Sigmoid colon (tissue), 7 donors: ENCODE measurements around the gene SMYD3. TPM values are rescaled to one million over a fixed set of nuclear protein-coding genes. Genes with fewer than 3 reads are reported as not detected.

ENCODE experiments used
- DNase-seq: peaks from one replicate; pipeline ENCODE4 v3.0.0-alpha.2; 2019
- H3K27ac ChIP-seq, 4 donors: fragments of 200-600 bp; sonication (generic); one replicate each; pipeline ENCODE4 v1.5.1; 2016 to 2019; ENCODE audit warnings: mild to moderate bottlenecking in 1 of 4
- H3K27me3 ChIP-seq, 3 donors: fragments of 200-600 bp; sonication (generic); one replicate each; pipeline ENCODE4 v1.5.1; 2019; ENCODE audit warnings: mild to moderate bottlenecking in 1 of 3
- H3K36me3 ChIP-seq, 4 donors: fragments of 200-600 bp; sonication (generic); one replicate each; pipeline ENCODE4 v1.5.1; 2016 to 2019
- H3K4me1 ChIP-seq, 4 donors: fragments of 200-600 bp; sonication (generic); one replicate each; pipeline ENCODE4 v1.5.1; 2017 to 2019
- H3K4me3 ChIP-seq, 4 donors: fragments of 200-600 bp; sonication (generic); one replicate each; pipeline ENCODE4 v1.5.1; 2017 to 2019; ENCODE audit warnings: mild to moderate bottlenecking in 2 of 4, moderate library complexity in 1 of 4
- H3K9me3 ChIP-seq, 4 donors: fragments of 200-600 bp in 3 of 4; sonication (generic) in 3 of 4; one replicate each; pipeline versions ENCODE4 v1.5.1 to v1.6.1; 2013 to 2019
- CTCF ChIP-seq, 4 experiments: fragments of 450-650 bp in 3 of 4; fragments of 200-600 bp in 1 of 4; IDR thresholded peaks; one replicate each; pipeline ENCODE4 v1.5.1; 2016 to 2019; ENCODE audit warnings: antibody characterized with exemption in 4 of 4, mild to moderate bottlenecking in 3 of 4, moderate library complexity in 2 of 4
- EP300 ChIP-seq, 4 donors: sonication (generic); formaldehyde crosslinking; IDR thresholded peaks; one replicate each; pipeline ENCODE4 v1.6.1; 2017; ENCODE audit warnings: antibody characterized with exemption in 4 of 4
- POLR2A ChIP-seq, 2 donors: fragments of 450-650 bp; IDR thresholded peaks; one replicate each; pipeline ENCODE4 v1.6.1; 2016; ENCODE audit warnings: antibody characterized with exemption in 2 of 2, mild to moderate bottlenecking in 2 of 2, moderate library complexity in 2 of 2
- POLR2AphosphoS5 ChIP-seq, 4 donors: sonication (generic); formaldehyde crosslinking; IDR thresholded peaks; one replicate each; pipeline ENCODE4 v1.6.1; 2017; ENCODE audit warnings: antibody characterized with exemption in 4 of 4
- WGBS, 2 donors: extraction: QIAGEN DNeasy Blood & Tissue Kit; methylation state at CpG; one replicate each; pipeline ENCODE4 v1.1.7; 2013; 5-methylcytosine and 5-hydroxymethylcytosine counted together
- intact Hi-C: fragments of 100-400 bp; cut with DNase I; formaldehyde crosslinking; loops from one replicate; pipeline ENCODE4 v1.15.1; 2023
- polyA plus RNA-seq, 3 donors: library from polyadenylated mRNA; stranded (reverse); fragments of 200-250 nt; gene quantifications; one replicate each; pipeline ENCODE4 v1.2.3, GENCODE V29; 2013
- total RNA-seq, 4 donors: library from RNA; depleted of rRNA; stranded (reverse); fragments of >200 nt; gene quantifications; one replicate each; pipeline ENCODE4 v1.1.0, GENCODE V29; 2016
- donor health status: healthy with polysubstance abuse.
- donor health status: Bipolar disorder and iron deficiency.
- donor health status: healthy.

SMYD3 gene
- total and polyA plus RNA-seq, 7 donors = 8.7 to 23.8 (median 17.1) TPM

- intact Hi-C loops = no loop called here
Measured at GRCh38 chr1:246069581-246069980, 437.5 kb downstream of the SMYD3 start.

GRCh38 chr1:246068619-246069509 lies 438.2 kb downstream of the SMYD3 start:
- H3K4me3 ChIP-seq = no peak overlapping the region
- intact Hi-C loops = no loop called here
- no peaks in the 10 kb centered on the region for H3K9me3 ChIP-seq
- no peaks in the 10 kb centered on the region for H3K36me3 ChIP-seq
- TF ChIP-seq CTCF (IDR thresholded peaks at IDR 0.05) (no peak), POLR2AphosphoS5 (IDR thresholded peaks at IDR 0.05) (no peak)
- no peaks in the 10 kb centered on the region for H3K4me1 ChIP-seq
- 77 to 91% methylated on average over 7 of the region's 7 CpGs for WGBS, 2 donors
- DNase-seq = no peak
- no peak overlapping the region for H3K27ac ChIP-seq
- no peaks in the 10 kb centered on the region for H3K27me3 ChIP-seq

More at GRCh38 chr1:246069581-246069980, 437.5 kb downstream of the SMYD3 start:
- TF ChIP-seq POLR2AphosphoS5 (IDR thresholded peaks at IDR 0.05) = no peak
- TF ChIP-seq CTCF (IDR thresholded peaks at IDR 0.05) = no peak
- Histone ChIP-seq H3K9me3 (no peaks in the 10 kb centered on the region), H3K36me3 (no peaks in the 10 kb centered on the region), H3K27ac (no peak overlapping the region), H3K4me1 (no peaks in the 10 kb centered on the region), H3K4me3 (no peak overlapping the region), H3K27me3 (no peaks in the 10 kb centered on the region)
- no peak for DNase-seq
- WGBS, 2 donors = 91 to 93% methylated on average over 6 of the region's 6 CpGs

GRCh38 chr1:246068217-246068512 lies 438.9 kb downstream of the SMYD3 start:
- H3K9me3 ChIP-seq = no peaks in the 10 kb centered on the region
- TF ChIP-seq CTCF (IDR thresholded peaks at IDR 0.05) = no peak
- TF ChIP-seq POLR2AphosphoS5 (IDR thresholded peaks at IDR 0.05) = no peak
- TF ChIP-seq POLR2A (IDR thresholded peaks at IDR 0.05) = no peak
- no peak for TF ChIP-seq EP300 (IDR thresholded peaks at IDR 0.05)
- H3K27me3 ChIP-seq = no peaks in the 10 kb centered on the region
- no peak for DNase-seq
- no peak overlapping the region for H3K4me3 ChIP-seq
- intact Hi-C loops = no loop called here
- H3K36me3 ChIP-seq = no peaks in the 10 kb centered on the region
- no peaks in the 10 kb centered on the region for H3K4me1 ChIP-seq
- no peak overlapping the region for H3K27ac ChIP-seq
- WGBS, 2 donors = 75 to 81% methylated on average over 3 of the region's 3 CpGs

- intact Hi-C loops = no loop called here
Measured at GRCh38 chr1:246067432-246068216, 439.5 kb downstream of the SMYD3 start.

More at GRCh38 chr1:246067432-246068216, 439.5 kb downstream of the SMYD3 start:
- H3K4me1 ChIP-seq = no peaks in the 10 kb centered on the region
- TF ChIP-seq POLR2A (IDR thresholded peaks at IDR 0.05) (no peak), EP300 (IDR thresholded peaks at IDR 0.05) (no peak), POLR2AphosphoS5 (IDR thresholded peaks at IDR 0.05) (no peak), CTCF (IDR thresholded peaks at IDR 0.05) (no peak)
- no peaks in the 10 kb centered on the region for H3K27me3 ChIP-seq
- H3K4me3 ChIP-seq = no peak overlapping the region
- no peak overlapping the region for H3K27ac ChIP-seq
- no peaks in the 10 kb centered on the region for H3K36me3 ChIP-seq
- DNase-seq = no peak
- WGBS, 2 donors = 57 to 78% methylated on average over 18 of the region's 18 CpGs
- H3K9me3 ChIP-seq = no peaks in the 10 kb centered on the region
